KOPT-K1 (cell line): ENCODE results near the gene CCSER1.

Experiments
- H3K27ac ChIP-seq: fragments of 200-600 bp; sonication (generic); 2 replicates; pipeline ENCODE4 v1.5.1; 2016; ENCODE audit warnings: antibody characterized with exemption, mild to moderate bottlenecking, low read depth, low read length; ENCODE audit not compliant: poor library complexity, severe bottlenecking
- H3K36me3 ChIP-seq: fragments of 200-600 bp; sonication (generic); 2 replicates; pipeline ENCODE4 v1.5.1; 2017; ENCODE audit warnings: antibody characterized with exemption, mild to moderate bottlenecking, low read length, moderate library complexity; ENCODE audit not compliant: insufficient read depth
- H3K9me3 ChIP-seq: fragments of 200-600 bp; sonication (generic); 2 replicates; pipeline ENCODE4 v1.5.1; 2017; ENCODE audit warnings: antibody characterized with exemption, low read length, mild to moderate bottlenecking; ENCODE audit not compliant: insufficient read depth, poor library complexity, severe bottlenecking

CCSER1 gene

DNA sequence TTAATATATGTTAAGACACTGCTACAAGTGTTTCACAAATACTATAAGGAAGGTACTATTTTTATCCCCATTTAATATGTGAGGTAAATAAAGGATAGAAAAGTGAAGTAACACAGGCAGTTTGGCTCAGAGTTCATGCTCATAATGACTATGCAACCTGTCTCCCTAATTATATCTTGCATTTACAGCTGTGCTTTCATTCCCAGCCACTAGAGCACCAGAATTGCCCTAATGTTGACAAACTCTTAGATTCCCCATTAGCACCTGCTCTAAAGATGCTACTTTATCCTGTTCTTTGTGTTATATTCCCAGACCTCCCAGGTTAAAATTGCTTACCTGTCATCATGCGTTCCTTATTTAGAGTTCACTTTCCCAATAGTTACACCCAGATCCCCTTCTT, 833.6 kb downstream of the CCSER1 start:
- no peaks in the 10 kb centered on the region for H3K36me3 ChIP-seq
- H3K27ac ChIP-seq: no peak overlapping the region
- H3K9me3 ChIP-seq: no peaks in the 10 kb centered on the region

DNA sequence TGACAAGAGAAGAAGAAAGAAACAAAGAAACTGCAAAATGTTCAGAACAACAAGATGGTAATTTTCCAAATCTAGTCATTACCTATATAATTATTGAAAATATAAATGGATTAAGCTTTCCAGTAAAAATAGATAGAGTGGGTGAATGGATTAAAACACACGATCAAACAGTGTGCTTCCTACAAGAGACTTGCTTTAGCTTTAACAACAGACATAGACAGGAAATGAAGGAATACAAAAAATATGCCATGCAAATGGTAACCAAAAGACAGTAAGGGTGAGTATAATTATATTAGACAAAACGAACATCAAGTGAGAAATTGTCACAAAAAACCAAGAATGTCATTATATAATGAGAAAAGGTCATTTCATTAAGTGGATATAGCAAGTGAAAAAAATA, 842.8 kb downstream of the CCSER1 start:
- Histone ChIP-seq H3K9me3 (no peaks in the 10 kb centered on the region), H3K27ac (no peak overlapping the region), H3K36me3 (no peaks in the 10 kb centered on the region)

DNA sequence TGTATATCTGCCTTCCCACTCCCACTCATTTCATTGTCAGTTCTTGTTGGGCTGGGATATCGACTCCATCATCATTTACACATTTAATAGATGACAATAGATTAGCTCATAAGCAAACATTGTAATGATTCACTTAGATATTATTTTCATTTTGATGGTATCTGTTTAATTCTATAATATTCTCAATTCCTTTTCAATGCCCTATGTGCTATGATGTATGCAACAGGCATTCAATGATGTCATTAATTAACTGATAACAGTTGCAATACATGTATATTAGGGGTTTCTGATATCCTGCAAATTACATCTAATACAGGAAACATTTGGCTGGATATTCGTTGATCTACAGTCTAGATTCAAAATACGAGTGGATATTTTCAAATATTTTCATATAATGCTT, 850.5 kb downstream of the CCSER1 start:
- no peaks in the 10 kb centered on the region for H3K9me3 ChIP-seq
- H3K27ac ChIP-seq: no peak overlapping the region
- H3K36me3 ChIP-seq: no peaks in the 10 kb centered on the region

DNA sequence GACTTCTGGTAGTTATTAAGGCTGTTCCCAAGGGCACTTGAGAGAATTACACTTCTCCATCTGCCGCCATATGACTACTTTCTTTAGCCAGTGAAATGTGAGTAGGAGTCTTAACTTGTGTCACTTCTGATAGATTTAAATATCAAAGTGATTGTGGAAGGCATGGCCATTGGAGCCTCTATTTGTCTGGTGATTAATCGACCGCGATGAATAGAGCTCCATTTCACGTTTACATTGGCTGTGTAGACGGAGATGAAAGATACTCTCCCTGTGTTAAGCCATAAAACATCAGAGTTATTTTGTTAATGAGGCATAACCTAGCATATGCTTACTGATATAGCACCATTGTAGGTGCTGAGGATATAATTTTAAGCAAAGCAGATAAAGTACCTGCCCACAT, 852.4 kb downstream of the CCSER1 start:
- Histone ChIP-seq H3K9me3 (no peaks in the 10 kb centered on the region), H3K36me3 (no peaks in the 10 kb centered on the region), H3K27ac (no peak overlapping the region)

DNA sequence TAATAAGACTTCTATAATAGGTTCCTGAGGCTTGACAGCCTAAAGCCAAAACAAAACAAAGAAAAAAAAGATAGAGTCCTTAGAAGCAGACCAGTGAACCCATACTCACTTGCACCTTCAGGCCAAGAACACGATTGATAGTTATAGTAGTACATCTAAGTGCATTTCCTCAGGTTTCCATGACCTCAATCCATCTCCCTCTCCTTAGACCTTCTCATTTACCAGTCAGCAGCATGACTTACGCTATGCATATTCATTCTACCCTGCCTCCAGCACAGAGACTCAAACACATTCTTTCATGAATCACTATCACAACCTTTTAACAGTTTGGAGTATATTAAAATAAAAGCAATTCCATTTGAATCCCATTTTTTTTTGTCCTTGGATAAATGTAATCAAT, 855.6 kb downstream of the CCSER1 start:
- H3K36me3 ChIP-seq: no peaks in the 10 kb centered on the region
- no peaks in the 10 kb centered on the region for H3K9me3 ChIP-seq
- no peak overlapping the region for H3K27ac ChIP-seq

DNA sequence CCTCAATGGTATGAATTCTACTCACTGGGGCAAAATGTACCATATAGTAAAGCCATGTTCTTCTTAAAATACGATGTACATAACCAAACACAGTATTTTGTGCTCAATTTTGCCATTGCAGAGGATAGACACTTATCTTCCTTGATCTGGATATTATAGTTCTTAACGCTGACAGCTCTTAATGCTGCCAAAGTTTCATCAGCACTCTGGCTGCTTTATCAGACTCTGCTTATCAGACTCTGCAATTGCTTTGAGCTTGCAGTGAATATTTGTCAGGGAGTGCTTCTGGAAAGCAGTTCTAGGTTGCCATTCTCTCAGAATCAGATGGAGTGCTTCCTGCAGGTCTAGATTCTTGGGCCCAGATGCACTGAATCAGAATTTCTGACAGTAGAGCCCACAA, 863.1 kb downstream of the CCSER1 start:
- Histone ChIP-seq H3K9me3 (no peaks in the 10 kb centered on the region), H3K36me3 (no peaks in the 10 kb centered on the region), H3K27ac (no peak overlapping the region)

DNA sequence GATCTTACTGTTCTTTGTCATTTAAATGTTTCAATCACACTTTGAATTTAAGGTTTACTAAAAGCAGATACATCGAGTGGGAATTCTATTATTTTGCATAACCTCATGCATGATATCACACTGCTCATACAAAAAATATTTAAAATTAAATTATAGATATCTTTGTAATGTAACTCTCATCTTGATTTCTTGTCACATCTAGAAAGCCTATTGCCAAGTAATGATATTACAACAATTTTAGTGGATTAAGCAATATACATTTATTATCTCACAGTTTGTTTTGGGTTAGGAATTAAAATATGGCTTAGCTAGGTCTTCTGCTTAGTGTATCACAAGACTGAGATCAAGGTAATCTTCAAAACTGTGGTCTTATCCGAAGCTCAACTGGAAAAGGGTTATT, 865.0 kb downstream of the CCSER1 start:
- Histone ChIP-seq H3K27ac (no peak overlapping the region), H3K36me3 (no peaks in the 10 kb centered on the region), H3K9me3 (no peaks in the 10 kb centered on the region)

DNA sequence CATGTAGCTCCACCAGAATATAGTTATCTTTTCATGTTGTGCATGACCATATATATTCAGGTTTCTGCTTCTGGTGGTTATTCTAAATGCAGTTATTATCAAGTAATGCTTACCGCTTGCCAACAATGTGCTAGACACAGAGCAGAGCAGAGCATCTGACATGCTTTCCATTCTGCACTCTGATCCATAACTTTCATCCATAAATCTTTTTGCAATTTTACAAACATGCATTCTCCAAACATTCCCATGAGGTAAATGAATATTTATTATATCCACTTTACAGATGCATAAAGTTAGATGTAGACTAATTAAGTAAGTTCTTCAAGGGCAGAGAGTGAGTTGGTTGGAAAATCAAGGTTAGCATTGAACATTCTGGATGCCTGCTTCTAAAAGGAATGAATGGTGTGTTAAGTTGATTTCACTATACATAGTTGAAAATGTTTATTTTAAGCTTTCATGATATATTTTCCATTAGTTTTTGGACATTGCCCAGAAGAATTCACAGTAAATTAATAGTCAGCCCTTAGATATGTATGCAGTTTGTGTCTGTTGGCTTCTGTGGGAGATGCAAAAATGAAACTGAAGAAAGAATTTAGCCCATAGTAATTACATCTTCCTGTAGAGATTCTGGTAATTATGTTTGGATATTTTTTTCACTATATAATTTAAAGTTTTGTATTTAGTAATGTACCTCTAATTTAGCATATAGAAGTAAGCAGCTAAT, 867.8 kb downstream of the CCSER1 start:
- H3K27ac ChIP-seq: no peak overlapping the region
- H3K9me3 ChIP-seq: no peaks in the 10 kb centered on the region
- no peaks in the 10 kb centered on the region for H3K36me3 ChIP-seq

DNA sequence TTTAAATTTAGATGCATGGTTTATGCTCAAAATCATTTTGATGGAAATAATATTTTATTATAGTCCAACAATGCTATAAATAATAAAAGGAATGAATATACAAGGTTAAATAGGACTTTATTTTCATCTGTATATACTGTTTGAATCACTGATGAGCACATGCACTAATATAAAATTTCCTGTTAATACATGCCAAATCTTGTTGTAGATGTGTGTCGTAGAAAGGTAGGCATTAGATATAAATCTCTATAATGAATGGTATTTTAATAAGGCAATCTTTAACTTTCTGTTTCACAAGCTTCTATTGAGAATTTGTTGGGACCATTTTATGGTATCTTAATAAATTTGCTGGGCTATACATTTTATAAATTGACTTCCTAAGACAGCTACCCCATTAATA, 868.8 kb downstream of the CCSER1 start:
- no peaks in the 10 kb centered on the region for H3K36me3 ChIP-seq
- no peak overlapping the region for H3K27ac ChIP-seq
- no peaks in the 10 kb centered on the region for H3K9me3 ChIP-seq

DNA sequence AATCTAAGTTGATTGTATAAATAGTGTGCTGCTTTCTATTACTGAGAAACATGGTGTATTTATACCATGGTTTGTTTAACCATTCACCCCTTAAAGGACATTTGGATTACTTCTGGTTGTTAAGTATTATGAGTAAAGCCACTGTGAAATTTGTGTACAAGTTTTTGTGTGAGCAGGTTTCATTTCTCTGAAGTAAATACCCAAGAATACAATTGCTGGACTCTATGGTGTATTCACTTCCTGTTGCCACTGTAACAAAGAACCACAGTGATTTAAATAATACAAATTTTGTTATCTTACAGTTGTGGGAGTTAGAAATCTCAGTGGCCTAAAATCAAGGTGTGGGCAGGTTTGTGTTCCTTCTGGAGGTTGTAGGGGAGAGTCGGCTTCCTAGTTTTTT, 869.6 kb downstream of the CCSER1 start:
- Histone ChIP-seq H3K36me3 (no peaks in the 10 kb centered on the region), H3K9me3 (no peaks in the 10 kb centered on the region), H3K27ac (no peak overlapping the region)

DNA sequence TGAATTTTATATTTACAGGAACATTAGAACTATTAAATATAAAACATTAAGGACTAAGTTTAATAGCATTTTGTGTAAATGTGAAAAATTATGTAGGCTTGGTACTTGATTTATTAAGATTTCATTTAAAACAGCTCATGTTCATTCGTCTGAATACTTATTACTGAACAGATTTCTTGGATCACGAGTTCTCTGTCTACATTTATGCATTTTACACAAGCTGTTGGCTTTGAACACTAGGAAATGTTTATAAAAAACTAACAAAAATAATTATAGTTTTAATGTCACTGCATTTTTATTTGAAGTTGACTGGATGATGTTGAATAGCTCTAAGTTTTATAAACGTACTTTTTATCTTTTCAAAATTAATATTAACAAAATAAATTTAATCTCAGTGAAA, 888.7 kb downstream of the CCSER1 start:
- no peaks in the 10 kb centered on the region for H3K36me3 ChIP-seq

DNA sequence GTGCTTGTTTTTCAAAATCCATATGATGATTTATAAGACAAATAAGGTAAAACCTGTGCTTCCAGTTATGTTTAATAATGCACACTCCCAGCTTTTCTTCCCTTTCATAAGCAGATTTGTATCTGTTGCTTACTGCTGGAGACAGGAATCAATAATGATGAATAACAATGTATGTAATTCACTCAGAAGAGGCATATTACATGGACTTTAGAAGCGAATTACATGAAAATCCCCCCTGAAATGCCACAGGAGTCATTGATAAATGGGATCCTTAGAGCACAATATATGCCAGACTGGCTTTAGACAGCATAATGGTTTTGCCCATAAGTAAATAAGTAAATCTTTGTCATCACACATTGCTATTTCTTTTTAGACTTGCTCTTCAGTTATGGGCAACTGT, 892.3 kb downstream of the CCSER1 start:
- Histone ChIP-seq H3K36me3 (no peaks in the 10 kb centered on the region), H3K27ac (no peak overlapping the region), H3K9me3 (no peaks in the 10 kb centered on the region)

More for the DNA sequence above, 888.7 kb downstream of the CCSER1 start:
- Histone ChIP-seq H3K9me3 (no peaks in the 10 kb centered on the region), H3K27ac (no peak overlapping the region)

DNA sequence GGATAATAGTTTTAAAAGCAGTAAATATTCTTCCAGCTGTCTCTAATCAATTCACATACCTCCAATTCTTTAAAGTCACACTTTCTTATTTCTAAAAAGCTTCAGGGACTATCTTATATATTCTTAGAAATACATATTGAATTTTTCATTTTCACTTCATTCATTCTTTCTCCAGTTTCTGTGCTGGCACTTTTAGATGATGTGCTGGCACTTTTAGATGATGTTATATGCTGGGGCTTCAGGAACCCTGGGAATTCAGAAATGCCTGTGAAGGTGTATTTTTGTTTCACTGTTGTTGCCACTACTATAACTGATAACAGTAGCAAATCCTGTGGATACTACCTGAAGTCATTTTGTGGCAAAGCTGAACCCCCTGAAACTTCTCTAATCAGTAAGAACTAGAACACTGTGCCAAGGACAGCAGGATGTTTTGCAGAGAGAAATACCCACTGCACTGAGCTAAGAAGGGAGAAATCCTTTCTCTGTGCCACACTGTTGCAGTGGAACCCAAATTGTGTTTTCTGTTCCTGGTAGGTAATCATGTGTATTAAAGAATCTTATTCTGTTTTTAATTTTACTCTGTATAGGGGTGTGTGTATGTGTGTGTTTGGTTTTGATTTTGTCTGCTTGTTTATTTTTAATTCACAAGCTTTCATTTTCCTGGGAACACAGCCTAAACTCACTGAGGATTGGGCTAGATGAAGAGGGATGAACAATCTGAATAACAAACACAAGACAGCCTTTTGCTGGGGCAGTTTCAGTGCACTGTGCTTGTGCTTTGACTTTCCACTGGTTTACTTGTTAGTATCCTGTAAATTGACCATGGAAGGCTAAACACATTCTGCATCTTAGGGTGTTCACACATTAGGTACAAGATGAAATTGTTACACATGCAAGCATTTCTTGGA, 898.3 kb downstream of the CCSER1 start:
- Histone ChIP-seq H3K27ac (no peak overlapping the region), H3K9me3 (no peaks in the 10 kb centered on the region), H3K36me3 (no peaks in the 10 kb centered on the region)

DNA sequence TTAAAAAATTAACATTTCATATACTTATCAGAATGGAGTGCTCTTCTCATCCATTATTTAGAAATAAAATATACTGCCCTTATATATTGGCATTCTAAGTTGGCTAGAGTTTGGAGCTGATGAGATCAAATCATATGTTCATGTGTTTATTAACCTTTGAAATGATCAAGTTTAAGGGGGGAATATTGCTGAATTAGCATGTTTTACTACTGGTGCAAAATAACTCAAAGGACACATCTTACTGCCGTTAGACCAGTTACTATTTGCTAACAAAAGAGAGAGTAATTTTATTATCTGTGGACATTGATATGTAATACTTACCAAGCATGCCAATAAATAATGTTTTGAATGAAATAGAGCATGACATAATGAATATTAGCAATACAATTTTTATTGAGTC, 901.0 kb downstream of the CCSER1 start:
- Histone ChIP-seq H3K27ac (no peak overlapping the region), H3K9me3 (no peaks in the 10 kb centered on the region), H3K36me3 (no peaks in the 10 kb centered on the region)

DNA sequence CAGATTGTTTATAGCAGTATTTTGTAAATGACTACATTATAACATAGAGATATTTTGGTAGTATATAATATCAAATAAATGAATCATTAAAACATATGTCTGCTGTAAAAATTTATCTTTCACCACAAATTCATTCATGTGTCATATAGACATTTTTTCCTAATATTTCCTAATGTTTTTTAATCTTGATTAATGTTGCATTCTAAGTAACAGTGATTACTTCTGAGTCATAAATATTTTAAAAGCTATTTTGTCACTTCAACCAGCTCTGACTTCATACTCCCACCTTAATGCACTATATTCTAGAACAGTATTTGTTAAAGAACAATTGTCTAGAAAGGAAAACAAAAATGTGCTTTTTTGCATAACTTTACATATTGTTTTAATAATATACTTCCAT, 904.6 kb downstream of the CCSER1 start:
- no peaks in the 10 kb centered on the region for H3K9me3 ChIP-seq
- H3K36me3 ChIP-seq: no peaks in the 10 kb centered on the region

More for the DNA sequence above, 904.6 kb downstream of the CCSER1 start:
- H3K27ac ChIP-seq: no peak overlapping the region
